Activated CD8-positive, alpha-beta T cell treated with anti-CD3 and anti-CD28 coated beads for 36 hours (primary cell): Measurements from ENCODE around the gene MYO1C. TPM values are rescaled to one million over a fixed set of nuclear protein-coding genes. Genes with fewer than 3 reads are reported as not detected.

ENCODE experiments used
- ATAC-seq: fragments of 200-7000 bp; cut with Tn5 transposase; one replicate; pipeline ENCODE4 v1.10.0; 2021; ENCODE audit warnings: mild to moderate bottlenecking, moderate library complexity
- CTCF ChIA-PET: fragments of 350-600 bp; sonication (Branson Sonifier 250); formaldehyde crosslinking; loops from one replicate; lab custom pipeline; 2021; ENCODE audit warnings: antibody characterized with exemption; lab: Charles Lee
- POLR2A ChIA-PET: fragments of 350-600 bp; sonication (Branson Sonifier 250); formaldehyde crosslinking; loops from one replicate; lab custom pipeline; 2021; ENCODE audit warnings: antibody characterized with exemption; lab: Charles Lee
- DNase-seq: peaks from one replicate; pipeline ENCODE4 v3.0.0-alpha.2; 2020
- H3K27ac Mint-ChIP-seq: one replicate; pipeline ENCODE4 v1.8.0; 2021; ENCODE audit warnings: mild to moderate bottlenecking, mixed read lengths
- H3K27me3 Mint-ChIP-seq: one replicate; pipeline ENCODE4 v1.8.0; 2021; ENCODE audit warnings: mixed read lengths
- H3K36me3 Mint-ChIP-seq: one replicate; pipeline ENCODE4 v1.8.0; 2021; ENCODE audit warnings: low read depth, mixed read lengths
- H3K4me1 Mint-ChIP-seq: one replicate; pipeline ENCODE4 v1.8.0; 2021; ENCODE audit warnings: low read depth, mixed read lengths
- H3K4me3 Mint-ChIP-seq: one replicate; pipeline ENCODE4 v1.8.0; 2021; ENCODE audit warnings: mild to moderate bottlenecking, moderate library complexity, mixed read lengths
- H3K9me3 Mint-ChIP-seq: one replicate; pipeline ENCODE4 v1.8.0; 2021; ENCODE audit warnings: mixed read lengths
- intact Hi-C: fragments of 100-400 bp; cut with micrococcal nuclease; formaldehyde crosslinking; loops from one replicate; pipeline ENCODE4 v1.10.0; 2022
- total RNA-seq, 2 experiments: library from RNA; stranded (reverse); gene quantifications; one replicate each; pipeline ENCODE4 v1.2.3, GENCODE V29; 2021
- TF ChIP-seq, protein P1 (sequence below): fragments of 200-600 bp; IDR thresholded peaks from one replicate; pipeline ENCODE4 v1.8.0; 2022; ENCODE audit warnings: antibody characterized with exemption, mild to moderate bottlenecking

The MYO1C gene
- total RNA-seq, 2 experiments from 2014 or later: 12.6 to 16.8 TPM

DNA sequence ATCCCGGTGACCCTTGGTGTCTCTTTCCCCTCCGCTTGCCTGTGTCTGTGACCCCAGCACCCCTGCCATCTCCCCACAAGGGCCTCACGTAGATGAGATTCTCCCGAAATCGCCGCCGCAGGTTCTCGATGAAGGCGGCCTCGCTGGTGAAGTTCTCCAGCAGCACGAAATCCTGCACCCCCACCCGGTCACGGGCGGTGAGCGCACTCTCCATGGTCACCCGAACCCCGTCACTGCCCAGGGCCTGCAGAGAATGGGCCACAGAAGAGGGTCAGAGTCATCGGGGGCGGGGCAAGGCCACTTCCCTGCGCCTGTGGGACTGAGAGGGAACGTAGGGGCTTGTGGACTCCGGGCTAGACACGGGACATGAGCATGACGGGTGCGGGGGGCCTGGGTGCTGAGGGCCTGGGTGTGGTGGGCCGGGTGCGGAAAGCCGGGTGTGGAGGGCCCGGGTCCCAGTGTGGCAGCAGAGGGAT lies 8.4 kb downstream of the MYO1C start:
- peaks cover 16% of the 10 kb centered on the region for H3K4me1 Mint-ChIP-seq
- ATAC-seq (no peak), DNase-seq (no peak)
- no peak overlapping the region for H3K27ac Mint-ChIP-seq
- CTCF ChIA-PET: interaction anchor here (1.3 kb wide), 3 partner anchors 33 to 146 kb away, joined by 3 to 6 read pairs (median 4); partner anchors contain the start of gene INPP5K
- no peaks in the 10 kb centered on the region for H3K36me3 Mint-ChIP-seq
- intact Hi-C loops: no loop called here
- H3K4me3 Mint-ChIP-seq: no peak overlapping the region
- no peaks in the 10 kb centered on the region for H3K27me3 Mint-ChIP-seq
- POLR2A ChIA-PET: no interaction called here
- TF ChIP-seq, protein P1, sequence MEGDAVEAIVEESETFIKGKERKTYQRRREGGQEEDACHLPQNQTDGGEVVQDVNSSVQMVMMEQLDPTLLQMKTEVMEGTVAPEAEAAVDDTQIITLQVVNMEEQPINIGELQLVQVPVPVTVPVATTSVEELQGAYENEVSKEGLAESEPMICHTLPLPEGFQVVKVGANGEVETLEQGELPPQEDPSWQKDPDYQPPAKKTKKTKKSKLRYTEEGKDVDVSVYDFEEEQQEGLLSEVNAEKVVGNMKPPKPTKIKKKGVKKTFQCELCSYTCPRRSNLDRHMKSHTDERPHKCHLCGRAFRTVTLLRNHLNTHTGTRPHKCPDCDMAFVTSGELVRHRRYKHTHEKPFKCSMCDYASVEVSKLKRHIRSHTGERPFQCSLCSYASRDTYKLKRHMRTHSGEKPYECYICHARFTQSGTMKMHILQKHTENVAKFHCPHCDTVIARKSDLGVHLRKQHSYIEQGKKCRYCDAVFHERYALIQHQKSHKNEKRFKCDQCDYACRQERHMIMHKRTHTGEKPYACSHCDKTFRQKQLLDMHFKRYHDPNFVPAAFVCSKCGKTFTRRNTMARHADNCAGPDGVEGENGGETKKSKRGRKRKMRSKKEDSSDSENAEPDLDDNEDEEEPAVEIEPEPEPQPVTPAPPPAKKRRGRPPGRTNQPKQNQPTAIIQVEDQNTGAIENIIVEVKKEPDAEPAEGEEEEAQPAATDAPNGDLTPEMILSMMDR: no peak
- no peaks in the 10 kb centered on the region for H3K9me3 Mint-ChIP-seq

DNA sequence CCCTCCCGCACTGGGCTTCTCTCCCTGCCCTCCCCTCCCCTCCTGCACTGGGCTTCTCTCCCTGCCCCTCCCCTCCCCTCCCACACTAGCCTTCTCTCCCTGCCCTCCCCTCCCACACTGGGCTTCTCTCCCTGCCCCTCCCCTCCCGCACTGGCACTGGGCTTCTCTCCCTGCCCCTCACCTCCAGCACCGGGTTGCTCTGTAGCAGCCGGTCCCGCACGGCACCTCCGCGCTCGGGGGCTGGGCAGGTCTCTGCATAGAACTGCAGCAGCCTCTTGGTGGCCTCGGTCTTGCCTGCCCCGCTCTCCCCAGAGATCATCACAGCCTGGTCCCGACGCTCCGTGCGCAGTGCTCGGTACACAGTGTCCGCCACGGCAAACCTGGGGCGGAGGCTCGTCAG lies 9.8 kb downstream of the MYO1C start:
- ATAC-seq (no peak), DNase-seq (no peak)
- Mint-ChIP-seq H3K4me1 (peaks cover 11% of the 10 kb centered on the region), H3K27ac (no peak overlapping the region), H3K27me3 (no peaks in the 10 kb centered on the region), H3K9me3 (no peaks in the 10 kb centered on the region), H3K4me3 (no peak overlapping the region), H3K36me3 (no peaks in the 10 kb centered on the region)
- ChIA-PET CTCF (no interaction called here), POLR2A (no interaction called here)
- TF ChIP-seq, protein P1: no peak
- intact Hi-C loops: no loop called here

DNA sequence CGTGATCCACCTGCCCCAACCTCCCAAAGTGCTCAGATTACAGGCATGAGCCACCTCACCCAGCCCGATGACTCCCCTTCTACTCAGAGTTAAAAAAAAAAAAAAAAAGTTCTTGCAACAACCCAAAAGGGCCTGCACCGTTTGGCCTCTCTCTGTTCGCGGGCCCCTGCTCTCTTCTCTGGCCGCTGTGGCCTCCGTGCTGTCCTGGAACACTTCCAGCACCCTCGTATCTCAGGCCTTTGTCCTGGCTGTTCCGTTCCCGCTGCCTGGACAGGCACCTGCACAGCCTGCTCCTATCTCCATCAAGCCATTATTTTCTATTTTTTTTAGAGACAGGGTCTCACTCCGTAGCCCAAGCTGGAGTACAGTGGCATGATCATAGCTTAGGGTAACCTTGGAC lies 10.8 kb downstream of the MYO1C start:
- no peaks in the 10 kb centered on the region for H3K9me3 Mint-ChIP-seq
- TF ChIP-seq, protein P1: no peak
- no peak overlapping the region for H3K4me3 Mint-ChIP-seq
- ATAC-seq (no peak), DNase-seq (no peak)
- intact Hi-C loops: no loop called here
- ChIA-PET CTCF (interaction anchor here (1.2 kb wide), 1 partner anchor 35 kb away, joined by 3 read pairs; the partner anchor contains the start of gene INPP5K), POLR2A (no interaction called here)
- no peaks in the 10 kb centered on the region for H3K27me3 Mint-ChIP-seq
- no peak overlapping the region for H3K27ac Mint-ChIP-seq
- peaks cover 5% of the 10 kb centered on the region for H3K4me1 Mint-ChIP-seq
- H3K36me3 Mint-ChIP-seq: no peaks in the 10 kb centered on the region

DNA sequence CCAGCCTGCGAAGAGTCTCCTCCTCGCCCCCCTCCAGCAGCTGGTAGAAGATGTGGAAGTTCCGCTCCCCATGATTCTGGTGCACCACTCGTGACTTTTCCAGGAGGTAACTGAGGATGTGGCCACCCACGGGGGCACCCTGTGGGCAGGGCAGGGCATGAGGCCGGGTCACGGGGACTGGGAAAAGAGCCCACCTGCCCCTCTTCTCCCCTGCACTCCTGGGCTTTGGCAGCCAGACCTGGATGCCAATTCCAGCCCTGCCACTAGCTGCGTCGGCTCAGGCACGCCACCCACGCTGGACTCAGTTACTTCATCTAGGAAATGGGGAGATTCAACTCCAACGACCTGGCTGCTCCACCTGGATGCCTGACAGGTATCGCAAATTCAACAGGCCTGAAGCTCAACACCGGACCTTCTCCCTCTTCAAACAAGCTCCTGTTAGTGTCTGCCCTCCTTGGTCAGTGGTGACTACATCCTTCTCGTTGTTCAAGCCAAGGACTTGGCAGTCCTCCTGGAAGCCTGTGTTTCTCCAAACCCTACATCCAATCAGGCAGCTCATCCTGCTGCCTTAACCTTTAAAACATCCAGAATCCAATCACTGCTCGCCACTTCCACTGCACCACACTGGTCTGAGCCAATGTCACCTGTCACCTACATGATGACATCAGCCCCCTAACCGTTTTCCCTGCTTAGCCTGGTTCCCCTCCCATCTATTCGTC lies 11.6 kb downstream of the MYO1C start:
- TF ChIP-seq, protein P1: no peak
- Mint-ChIP-seq H3K4me1 (peaks cover 5% of the 10 kb centered on the region), H3K27ac (no peak overlapping the region), H3K9me3 (no peaks in the 10 kb centered on the region), H3K4me3 (no peak overlapping the region), H3K27me3 (no peaks in the 10 kb centered on the region), H3K36me3 (no peaks in the 10 kb centered on the region)
- CTCF ChIA-PET: interaction anchor here (1.2 kb wide), 1 partner anchor 36 kb away, joined by 3 read pairs; the partner anchor contains the start of gene INPP5K
- ATAC-seq: no peak
- no peak for DNase-seq
- intact Hi-C loops: no loop called here
- POLR2A ChIA-PET: interaction anchor here (0.7 kb wide), 1 partner anchor 19 kb away, joined by 3 read pairs; no protein-coding TSS in a partner anchor

DNA sequence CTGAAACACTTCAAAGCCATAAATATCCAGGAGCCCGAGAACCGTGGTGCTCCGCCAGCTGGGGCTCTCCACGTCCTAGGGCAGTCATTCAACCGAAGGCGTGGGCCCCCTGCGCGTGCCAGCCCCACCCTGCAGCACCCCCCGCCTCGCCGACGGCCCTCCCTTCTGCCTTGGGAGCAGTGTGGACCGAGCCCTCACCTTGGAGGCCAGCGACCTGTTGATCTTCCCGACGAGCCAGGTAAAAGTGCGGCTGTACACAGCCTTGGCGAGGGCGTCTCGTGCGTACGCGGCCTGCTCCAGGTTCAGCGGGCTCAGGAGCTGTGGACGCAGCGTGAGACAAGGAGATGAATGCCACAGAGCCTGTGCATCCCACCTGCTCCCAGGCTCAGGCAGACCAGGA lies 14.1 kb downstream of the MYO1C start:
- TF ChIP-seq, protein P1: no peak
- no peak for DNase-seq
- H3K27ac Mint-ChIP-seq: no peak overlapping the region
- ATAC-seq: no peak
- ChIA-PET POLR2A (no interaction called here), CTCF (no interaction called here)
- no peaks in the 10 kb centered on the region for H3K9me3 Mint-ChIP-seq
- no peak overlapping the region for H3K4me3 Mint-ChIP-seq
- peaks cover 3% of the 10 kb centered on the region for H3K27me3 Mint-ChIP-seq
- intact Hi-C loops: no loop called here
- H3K4me1 Mint-ChIP-seq: peaks cover 6% of the 10 kb centered on the region
- H3K36me3 Mint-ChIP-seq: no peaks in the 10 kb centered on the region
